ENCODE data around the gene PLAC1.

The PLAC1 gene

DNA sequence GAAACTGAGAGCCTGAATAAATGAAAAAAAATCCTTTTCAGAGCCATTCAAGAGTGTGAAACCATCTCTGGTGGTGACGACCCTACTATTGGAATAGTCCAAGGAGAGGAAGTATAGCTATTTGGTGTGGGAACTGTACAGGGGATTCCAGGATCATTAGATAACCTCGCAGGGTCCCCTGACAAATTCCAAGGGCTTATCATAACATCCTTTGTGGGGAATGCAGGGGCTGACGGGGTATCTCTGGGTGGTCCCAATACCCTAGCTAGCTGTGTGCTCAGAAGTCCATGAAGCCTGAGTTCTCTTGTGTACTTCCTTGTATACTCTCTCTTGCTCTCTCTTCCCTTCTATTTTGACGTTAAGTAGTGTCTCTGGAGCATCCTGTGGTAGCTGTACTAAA is 13.8 kb upstream of the PLAC1 start:
- no peak for DNase-seq (ENCODE audit: low read depth in 2 of 2)
- TF ChIP-seq, protein P1, sequence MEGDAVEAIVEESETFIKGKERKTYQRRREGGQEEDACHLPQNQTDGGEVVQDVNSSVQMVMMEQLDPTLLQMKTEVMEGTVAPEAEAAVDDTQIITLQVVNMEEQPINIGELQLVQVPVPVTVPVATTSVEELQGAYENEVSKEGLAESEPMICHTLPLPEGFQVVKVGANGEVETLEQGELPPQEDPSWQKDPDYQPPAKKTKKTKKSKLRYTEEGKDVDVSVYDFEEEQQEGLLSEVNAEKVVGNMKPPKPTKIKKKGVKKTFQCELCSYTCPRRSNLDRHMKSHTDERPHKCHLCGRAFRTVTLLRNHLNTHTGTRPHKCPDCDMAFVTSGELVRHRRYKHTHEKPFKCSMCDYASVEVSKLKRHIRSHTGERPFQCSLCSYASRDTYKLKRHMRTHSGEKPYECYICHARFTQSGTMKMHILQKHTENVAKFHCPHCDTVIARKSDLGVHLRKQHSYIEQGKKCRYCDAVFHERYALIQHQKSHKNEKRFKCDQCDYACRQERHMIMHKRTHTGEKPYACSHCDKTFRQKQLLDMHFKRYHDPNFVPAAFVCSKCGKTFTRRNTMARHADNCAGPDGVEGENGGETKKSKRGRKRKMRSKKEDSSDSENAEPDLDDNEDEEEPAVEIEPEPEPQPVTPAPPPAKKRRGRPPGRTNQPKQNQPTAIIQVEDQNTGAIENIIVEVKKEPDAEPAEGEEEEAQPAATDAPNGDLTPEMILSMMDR (IDR thresholded peaks at IDR 0.05; ENCODE audit: low read depth, low read length) = no peak
- no peak overlapping the region for H3K4me3 ChIP-seq (replicated peaks in 1 of 2; ENCODE audit: low read depth in 2 of 2, low read length in 2 of 2)

DNA sequence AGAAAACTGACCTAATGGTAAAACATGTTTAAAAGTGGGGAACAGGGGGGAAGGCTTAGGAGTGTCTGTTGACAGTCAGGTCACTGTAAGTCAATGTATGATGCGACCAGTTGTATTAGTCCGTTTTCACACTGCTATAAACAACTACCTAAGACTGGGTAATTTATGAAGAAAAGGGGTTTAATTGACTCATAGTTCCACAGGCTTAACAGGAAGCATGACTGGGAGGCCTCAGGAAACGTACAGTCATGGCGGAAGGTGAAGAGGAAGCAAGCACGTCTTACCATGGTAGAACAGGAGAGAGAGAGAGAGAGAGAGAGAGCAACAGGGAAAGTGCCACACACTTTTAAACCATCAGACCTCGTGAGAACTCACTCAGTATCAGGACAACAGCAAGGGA is 13.0 kb upstream of the PLAC1 start:
- no peak overlapping the region for H3K4me3 ChIP-seq (replicated peaks in 1 of 2; ENCODE audit: low read depth in 2 of 2, low read length in 2 of 2)
- TF ChIP-seq, protein P1 (IDR thresholded peaks at IDR 0.05; ENCODE audit: low read depth, low read length) = no peak
- DNase-seq (ENCODE audit: low read depth in 2 of 2) = peak; percentile 38 to 70

DNA sequence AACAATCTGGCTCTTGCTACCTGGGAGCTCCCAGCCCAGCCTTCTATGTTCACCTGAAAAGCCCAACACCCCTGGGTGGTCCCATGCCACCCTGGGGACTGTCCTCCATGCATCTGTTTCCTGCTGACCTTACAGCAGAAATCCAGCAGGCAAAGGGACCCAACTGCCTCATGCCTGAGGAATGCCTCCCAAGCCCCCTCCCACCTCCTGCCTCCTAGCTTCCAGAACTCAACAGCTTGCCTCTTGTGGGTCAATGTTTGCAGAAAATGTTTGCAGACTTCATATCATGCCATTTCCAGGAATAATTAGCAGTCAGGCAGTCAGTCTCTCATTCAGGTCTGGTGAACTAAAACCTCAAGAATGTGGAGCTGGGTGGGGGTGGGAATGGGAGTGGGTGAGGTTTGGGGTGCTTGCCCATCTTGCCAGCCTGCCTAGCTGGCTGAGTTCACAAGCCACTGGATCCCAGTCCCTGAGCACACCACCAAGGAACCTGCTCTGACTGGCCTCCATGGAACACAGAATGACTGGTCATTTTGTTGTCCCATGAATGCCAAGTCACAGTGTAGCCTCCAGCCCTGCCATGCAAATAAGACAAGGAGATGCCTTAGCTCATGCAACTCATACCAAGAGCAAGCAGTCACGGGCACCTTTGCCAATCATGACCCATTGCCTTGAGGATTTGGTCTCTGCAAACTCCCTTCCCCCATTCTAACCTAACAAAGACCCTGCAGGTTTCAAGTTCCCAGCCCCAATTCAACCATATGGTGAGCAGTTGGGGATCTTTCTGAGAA is 12.1 kb upstream of the PLAC1 start:
- peak; percentile 69 to 78 for DNase-seq (ENCODE audit: low read depth in 2 of 2)
- no peak overlapping the region for H3K4me3 ChIP-seq (replicated peaks in 1 of 2; ENCODE audit: low read depth in 2 of 2, low read length in 2 of 2)
- TF ChIP-seq, protein P1 (IDR thresholded peaks at IDR 0.05; ENCODE audit: low read depth, low read length) = no peak

DNA sequence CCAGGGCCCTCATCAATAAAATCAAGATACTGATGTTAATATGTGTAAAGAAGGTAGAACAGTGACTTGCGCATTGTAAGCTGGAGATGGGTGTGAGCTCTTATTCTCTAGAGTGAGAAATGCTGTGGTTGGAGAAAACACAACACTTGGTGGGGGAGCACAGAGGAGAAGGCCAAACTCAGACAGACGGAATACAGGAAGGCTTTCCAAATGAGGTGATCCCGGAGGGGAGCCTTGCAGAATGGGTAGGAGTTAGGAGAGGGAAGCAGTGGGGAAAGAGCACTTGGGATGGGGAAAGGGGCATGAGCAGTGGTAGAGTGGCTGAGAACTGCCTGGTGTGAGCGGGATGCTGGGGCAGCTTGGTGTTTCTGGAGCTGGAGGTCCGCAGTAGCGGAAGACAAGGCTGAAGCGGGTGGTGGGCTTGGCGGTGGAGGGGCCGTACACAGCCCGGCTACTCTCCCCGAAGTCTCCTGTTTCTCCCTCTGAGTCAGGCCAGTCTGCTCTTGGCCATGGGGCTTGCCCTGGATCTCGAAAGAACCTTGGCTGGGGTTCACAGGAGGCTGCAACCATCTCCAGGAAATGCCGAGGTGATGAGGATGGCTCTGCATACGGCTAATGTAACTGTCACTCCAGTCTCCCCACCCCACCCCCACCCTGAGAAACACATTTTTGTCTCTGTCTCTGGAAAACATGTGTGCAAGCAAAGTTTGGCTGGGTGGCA is 11.3 kb upstream of the PLAC1 start:
- no peak overlapping the region for H3K4me3 ChIP-seq (replicated peaks in 1 of 2; ENCODE audit: low read depth in 2 of 2, low read length in 2 of 2)
- TF ChIP-seq, protein P1 (IDR thresholded peaks at IDR 0.05; ENCODE audit: low read depth, low read length) = no peak
- peak; percentile 89 to 94 for DNase-seq (ENCODE audit: low read depth in 2 of 2)

DNA sequence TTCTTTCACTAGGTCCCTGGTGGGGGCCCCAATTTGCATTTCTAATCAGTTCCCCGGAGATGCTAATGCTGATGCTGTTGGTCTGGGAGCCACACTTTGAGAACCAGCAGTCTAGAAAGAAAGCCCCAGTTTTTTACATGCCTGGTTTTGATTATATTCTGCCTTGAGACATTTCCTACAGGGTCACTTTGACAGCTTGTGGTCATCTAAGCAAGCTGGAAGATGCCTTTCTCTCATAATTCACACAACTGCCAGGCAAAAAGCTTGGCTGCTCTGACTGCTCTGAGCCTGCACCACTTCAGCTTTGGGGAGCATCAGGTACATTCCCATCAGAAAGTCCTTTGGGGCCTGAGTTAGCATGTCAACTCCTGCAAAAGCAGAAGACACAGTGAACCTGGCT is 5.9 kb upstream of the PLAC1 start:
- TF ChIP-seq, protein P1 (IDR thresholded peaks at IDR 0.05; ENCODE audit: low read depth, low read length) = no peak
- DNase-seq (ENCODE audit: low read depth in 2 of 2) = no peak
- no peak overlapping the region for H3K4me3 ChIP-seq (replicated peaks in 1 of 2; ENCODE audit: low read depth in 2 of 2, low read length in 2 of 2)

DNA sequence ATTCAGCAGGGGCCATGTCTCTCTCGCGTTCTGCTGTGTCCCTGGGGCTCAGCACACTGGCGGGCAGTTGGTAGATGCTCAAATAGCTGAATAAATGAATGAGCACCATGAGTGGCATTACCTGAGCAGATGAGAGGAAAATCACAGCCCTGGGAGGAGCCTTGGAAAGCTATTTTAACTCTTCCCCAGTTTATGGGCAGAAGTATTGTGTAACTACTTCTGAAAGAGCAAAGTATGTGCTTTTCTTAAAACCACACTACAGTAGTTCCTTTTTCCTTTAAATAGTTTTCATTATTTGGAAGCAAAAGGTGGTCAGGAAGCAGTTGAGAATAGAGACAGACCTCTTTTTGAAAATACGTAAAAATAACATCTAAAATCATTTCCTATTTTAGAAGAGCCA is 3.0 kb upstream of the PLAC1 start:
- TF ChIP-seq, protein P1 (IDR thresholded peaks at IDR 0.05; ENCODE audit: low read depth, low read length) = no peak
- no peak for DNase-seq (ENCODE audit: low read depth in 2 of 2)

More for the DNA sequence above, 3.0 kb upstream of the PLAC1 start:
- no peak overlapping the region for H3K4me3 ChIP-seq (replicated peaks in 1 of 2; ENCODE audit: low read depth in 2 of 2, low read length in 2 of 2)

All from cardiac fibroblast (primary cell).